Stimulated activated CD4-positive, alpha-beta T cell treated with anti-CD3 and anti-CD28 coated beads, Interleukin-4, amount 100 ng/mL, for 24 hours (primary cell): Measurements from ENCODE around the gene RNF141.

Experiments
- DNase-seq: peaks from one replicate; pipeline ENCODE4 v3.0.0-alpha.2; 2020

The RNF141 gene

DNA sequence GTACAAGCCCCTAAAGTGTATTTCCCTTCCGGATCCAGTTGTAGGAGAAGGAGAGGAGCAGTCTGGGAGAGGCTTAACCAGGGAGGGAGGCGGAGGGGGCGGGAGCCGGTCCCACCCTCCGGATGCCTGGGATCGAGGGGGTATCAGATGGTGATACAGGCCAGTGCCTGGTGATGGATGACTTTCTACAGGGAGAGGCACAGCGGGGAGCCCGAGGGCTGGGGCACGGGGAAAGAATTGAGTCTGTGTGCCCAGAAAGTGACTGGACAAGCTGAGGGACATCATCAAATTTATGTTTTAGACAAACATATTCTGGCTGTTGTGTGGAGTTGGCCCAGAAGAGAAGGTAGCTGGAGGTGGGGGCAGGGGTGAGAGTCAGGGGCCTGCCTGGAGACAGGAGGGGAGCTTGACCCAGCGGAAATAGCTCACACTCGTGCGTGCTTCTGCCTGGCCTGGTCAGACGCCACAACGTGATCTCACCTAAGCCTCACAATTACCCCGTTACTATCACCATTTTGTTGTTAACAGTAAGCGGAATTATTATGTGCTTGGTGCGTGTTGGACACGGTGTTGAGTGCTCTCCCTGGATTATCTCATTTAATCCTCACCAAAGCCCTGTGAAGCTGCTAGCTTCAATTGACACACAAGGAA is 43.5 kb downstream of the RNF141 start:
- DNase-seq = no peak

DNA sequence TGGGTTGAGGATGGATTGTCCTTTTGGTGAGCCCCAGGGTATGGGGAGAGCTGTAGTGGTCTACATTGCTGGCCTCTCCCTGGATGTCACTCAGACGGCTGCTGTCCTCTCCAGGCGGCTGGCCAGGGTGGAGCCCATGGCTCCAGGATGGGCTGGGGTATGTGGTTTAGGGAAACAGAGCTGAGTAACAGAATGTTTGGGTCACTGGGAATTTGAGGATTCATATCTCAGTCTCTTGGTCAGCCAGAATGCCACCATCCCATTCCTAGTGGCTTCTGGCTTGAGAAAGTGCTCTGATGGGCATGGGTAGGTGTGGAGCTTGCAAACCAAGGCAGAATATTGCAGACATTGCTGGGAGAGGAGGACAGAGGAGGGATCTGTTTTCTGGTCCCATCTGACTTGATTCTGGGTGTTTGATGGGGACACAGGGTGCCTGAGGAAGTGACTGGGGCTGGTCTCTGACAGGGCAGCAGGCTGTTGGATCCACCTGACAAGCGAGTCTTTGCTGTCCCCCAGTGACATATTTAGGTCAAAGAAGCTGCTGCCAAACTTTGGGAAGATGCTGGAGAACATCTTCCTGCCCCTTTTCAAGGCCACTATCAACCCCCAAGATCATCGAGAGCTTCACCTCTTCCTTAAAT is 44.6 kb downstream of the RNF141 start:
- no peak for DNase-seq

DNA sequence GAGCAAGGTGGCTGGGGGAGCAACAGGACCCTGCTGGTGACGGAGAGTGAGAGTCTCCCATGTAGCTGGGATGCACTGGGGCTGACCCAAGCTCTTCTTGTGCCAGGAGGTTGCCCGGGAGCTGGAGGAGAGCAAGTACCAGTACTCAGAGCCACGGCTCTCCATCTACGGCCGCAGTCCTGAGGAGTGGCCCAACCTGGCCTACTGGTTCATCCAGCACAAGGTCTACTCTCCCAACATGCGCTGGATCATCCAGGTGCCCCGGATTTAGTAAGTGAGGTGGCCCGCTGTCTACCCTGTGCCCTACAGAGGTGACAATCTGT is 45.6 kb downstream of the RNF141 start:
- DNase-seq = no peak

DNA sequence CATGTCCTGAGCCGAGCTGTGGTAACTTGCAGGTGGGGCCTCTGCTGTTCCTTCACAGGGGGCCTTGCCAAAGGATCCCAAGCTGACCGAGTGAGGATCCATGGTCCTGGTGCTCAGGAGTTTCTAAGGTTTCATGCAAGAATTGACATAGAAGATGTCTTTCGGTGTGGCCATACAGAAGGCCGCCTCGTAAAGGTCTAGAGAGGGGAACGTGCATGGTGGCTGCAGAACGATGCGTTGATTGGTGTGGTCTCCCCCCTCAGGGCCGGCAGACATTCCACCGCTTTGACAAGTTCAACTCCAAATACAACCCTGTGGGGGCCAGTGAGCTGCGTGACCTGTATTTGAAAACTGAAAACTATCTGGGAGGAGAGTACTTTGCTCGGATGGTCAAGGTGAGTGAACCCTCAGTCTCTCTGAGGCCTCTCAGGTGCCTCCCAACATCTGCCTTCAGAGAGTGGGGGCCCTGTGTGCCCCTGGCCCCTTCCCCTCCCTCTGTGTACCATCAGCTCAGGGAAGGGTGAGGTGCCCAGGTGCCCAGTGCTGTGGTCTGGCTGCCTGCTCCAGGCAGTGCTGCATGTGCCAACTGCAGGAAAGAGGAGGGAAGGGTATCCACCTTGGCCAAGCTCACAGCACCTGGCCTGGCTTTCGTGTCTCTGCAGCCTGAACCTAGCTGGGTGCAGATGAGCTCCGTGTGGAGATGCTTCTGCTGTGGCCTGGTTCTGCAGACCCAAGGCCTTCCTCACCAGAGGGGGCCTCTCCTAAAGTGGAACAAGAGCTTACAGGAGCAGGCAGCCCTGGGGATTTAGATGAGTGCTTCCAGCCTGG is 46.1 kb downstream of the RNF141 start:
- no peak for DNase-seq

DNA sequence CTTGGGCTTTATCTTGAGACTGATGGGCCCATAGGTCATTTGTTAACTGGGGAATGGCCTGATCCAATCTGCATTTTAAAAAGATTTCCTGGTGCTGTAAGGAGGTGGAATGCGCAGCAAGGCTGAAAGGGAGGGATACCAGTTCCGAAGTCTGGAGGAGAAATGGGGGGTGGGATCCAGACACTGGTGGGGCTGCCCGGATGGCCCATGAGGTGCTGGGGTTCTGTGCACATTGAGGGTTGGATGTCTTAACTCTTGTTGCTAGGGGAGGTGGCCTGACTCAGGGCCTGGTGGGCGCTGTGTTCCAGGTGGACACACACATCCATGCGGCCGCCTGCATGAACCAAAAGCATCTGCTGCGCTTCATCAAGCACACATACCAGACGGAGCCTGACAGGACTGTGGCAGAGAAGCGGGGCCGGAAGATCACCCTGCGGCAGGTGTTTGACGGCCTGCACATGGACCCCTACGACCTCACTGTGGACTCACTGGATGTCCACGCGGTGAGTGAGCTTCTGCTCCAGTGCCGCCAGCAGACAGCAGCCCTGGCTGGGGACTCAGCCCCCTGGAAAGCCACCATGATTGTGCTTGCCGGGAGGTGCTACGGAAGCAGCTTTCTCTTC is 47.8 kb downstream of the RNF141 start:
- DNase-seq = no peak

DNA sequence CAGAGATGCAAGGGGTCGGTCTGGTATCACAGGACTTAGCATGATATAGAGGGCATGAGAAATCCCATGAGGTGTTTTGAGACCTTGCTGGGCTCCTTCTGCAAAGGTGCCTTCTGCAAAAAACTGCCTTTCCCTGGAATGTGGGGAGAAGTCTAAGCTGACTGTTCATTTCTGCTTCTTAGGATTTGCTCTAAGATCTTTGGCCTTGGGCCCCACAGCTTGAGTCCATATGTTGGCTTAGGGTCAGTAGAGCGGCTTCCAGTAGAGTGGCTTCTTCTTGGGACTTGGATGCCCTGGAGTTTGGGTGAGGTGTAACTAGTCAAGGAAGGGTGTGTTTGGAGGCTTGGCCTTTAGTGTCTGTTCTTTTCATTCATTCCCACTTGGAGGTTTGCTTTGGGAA is 48.9 kb downstream of the RNF141 start:
- no peak for DNase-seq

DNA sequence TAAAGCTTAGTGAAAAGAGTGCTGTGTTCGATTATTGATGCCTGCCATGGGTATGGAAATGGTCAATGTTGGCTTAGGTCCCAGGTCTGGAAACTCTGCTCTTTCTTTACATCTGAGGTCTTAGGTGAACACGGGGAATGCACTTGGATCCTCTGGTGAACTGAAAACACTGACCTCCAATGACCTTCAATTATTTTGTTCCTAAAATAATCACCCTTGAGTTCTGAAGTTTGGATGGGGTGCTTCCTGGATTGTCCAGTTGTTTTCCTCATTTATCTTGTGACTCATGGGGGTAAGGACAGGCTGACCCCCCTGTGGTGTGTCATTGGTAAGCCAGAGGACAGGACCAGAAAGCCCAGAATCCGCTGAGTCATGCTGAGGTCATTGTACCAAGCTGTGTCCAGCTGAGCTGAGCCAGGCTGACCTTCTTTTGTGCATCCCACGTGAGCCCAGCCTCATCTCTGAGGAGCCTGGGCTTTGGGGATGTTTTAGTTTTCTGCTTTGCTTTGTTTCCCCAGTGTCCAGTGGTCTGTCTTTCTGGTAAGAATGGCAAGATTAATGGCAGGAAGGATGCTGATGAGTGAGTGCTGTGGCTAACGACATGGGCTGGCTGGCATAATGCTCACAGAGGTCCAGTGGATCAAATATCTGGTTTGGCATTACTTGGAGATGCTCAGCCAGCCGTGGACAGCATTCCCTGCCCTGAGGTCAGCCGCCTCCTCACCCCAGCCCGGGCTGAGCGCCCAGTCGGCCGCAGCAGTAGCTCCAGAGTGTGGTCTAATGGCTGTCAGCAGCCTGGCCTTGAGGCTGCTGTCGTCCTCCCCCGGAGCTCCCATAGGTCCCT is 50.4 kb downstream of the RNF141 start:
- no peak for DNase-seq

DNA sequence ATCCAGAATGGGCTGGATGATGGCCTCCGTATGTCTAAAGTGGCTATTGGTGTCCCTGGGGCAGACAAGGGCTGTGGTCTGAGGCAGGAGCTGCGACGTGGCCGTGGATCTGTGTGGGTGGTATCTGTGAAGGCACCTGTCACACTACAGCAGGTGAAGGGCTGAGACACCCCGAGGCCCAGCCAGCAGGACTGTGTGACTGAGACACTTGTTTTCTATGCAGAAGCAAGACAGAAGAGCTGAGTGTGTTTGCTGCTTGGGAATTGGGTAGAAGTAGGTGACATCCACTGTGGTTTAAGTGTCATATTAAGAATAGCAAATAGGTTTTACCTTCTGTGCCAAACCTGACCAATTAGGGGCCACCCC is 51.0 kb downstream of the RNF141 start:
- no peak for DNase-seq

DNA sequence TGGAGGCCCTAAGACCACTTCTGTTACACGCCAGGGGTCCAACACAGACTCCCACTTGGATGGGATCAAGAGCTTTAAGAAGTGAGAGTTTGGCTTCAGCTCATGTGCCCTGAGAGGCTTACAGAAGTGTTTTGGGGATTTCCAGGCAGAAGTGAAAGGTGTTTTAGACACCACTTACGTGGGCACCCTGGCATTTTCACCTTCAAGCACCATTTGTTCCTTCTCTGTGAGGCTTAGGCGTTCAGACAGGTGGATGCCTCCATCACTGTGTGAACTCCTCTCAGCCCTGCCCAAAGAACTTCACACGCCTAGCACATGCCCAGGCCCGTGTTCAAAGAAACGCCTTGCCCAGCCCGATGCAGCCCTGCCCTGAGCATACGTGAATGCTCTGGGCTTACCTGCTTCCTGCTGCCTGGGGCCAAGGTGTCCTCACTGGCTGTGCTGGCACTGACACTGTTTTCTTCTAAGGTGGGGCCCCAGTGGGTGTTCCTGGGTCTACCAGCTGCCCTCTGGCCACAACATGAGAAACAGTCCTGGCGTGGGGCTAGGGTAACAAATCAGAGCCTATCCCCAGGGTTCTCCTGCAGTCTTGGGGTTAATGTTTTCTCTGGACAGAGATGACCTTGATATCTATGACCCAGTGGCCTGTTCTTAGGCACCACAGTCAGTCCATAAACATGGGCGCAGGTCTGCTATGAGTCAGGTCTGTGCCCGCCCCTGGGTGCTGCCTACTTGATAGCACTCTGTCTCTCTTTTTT is 51.9 kb downstream of the RNF141 start:
- DNase-seq = no peak

DNA sequence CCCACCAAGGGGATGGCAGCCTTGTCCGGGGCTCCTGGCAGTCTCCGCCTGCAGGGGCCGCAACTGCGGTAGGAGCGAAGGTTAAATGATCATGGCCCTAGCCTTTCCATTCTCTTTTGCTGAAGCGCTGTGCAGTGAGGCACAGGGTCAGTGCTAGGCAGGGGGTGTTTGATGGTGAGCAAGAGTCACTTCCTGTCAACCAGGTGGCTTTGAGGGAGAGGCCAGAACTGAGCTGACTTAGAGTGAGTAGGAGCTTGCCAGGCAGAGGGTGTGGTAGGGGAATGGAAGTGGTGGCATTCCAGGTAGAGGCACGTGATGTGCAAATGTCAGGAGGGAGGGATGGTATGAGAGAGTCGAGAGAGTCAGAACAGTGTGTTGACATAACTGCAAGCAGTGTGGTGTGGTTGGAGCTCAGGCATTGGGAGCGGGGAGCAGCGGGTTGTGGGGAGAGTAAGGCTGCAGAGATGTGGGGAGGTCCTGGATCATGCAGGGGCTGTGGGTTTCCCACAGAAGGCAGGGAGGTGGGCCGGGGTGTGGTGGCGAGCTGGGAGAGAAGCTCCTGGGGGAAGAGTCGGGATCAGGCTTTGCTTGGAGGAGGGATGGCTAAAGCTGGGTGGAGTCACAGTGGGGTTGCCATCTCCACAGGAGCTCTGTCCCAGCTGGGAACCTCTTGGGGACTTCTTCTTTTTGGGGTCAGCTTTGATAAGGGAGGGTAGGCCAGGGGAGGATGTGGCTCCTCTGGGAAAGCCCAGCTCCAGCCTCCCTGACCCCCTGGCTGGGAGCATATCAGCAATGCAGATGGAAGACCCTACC is 52.7 kb downstream of the RNF141 start:
- no peak for DNase-seq

DNA sequence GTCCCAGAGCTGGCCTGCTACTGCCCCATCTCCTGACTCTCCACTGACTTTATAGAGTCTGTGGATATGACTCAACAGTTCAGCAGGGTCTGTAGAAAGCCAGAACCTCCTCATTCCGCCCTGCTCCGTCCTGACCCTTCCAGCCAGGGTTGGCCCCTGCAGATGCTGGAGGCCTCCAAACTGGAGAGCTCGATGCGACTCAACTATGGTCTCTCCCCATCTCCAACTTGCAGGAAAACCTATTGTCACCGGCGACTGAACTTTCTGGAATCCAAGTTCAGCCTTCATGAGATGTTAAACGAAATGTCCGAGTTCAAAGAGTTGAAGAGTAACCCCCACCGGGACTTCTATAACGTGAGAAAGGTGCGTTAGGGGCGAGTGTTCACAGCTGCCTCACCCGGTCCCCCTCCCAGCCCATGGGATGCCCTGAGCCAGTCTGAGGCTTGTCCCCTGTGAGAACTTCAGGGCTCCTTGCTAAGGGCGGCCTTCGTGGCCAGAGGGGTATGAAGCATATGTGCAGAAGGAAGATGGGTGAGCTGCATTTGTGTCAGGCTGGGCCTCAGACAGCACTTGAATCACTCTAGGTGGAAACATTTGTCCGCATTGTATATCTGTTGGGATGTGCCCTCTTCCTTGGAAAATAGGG is 53.9 kb downstream of the RNF141 start:
- no peak for DNase-seq

DNA sequence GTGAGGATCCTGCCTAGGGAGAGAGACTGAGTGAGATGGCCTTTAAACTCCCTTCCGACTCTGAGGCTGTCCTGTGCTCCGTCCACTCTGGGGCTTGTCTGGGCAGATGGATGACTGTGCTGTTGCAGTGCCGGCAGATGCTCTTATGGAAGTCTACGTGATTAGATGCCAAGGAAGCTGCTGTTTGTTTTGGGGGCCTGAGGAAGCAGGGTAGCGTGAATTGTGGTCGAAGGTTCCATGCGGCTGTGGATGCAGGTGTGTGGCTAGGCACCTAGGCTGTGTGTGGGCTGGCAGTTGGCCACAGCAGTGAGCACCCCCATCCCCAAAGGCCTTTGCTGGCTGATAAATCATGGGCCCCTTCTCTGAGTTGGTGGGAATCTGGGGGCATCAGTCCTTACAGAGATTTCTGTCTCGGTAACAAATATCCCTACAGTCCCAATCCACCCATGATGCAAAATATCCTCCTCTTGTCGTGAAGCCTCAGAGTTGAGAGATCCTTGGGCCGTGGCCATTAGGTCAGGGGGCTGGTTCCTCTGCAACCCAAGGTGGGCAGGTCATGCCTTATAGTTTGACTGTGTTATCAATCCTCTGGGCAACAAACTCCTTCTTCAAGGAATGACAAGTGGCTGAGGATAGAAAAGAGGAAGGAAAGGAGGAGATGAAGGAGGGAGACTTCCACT is 54.7 kb downstream of the RNF141 start:
- DNase-seq = no peak

DNA sequence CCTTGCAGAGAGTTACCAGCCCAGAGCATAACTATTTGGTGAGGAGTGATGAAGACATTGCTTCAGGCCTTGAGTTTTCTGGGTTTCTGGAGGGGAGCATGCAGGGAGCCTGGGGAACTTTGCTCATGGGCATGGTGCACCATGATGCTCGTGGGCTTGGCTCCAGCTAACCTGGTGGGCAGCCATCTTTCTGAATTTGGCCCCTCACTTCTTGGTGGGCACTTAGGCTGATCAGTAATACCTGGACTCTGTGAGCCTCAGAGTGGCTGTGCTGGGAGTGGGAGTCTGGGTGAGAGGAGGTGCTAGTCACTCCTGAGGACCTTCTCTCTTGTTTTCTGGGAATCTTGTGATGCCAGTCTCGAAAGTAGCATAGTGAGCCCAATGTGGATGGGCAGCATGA is 55.3 kb downstream of the RNF141 start:
- no peak for DNase-seq

DNA sequence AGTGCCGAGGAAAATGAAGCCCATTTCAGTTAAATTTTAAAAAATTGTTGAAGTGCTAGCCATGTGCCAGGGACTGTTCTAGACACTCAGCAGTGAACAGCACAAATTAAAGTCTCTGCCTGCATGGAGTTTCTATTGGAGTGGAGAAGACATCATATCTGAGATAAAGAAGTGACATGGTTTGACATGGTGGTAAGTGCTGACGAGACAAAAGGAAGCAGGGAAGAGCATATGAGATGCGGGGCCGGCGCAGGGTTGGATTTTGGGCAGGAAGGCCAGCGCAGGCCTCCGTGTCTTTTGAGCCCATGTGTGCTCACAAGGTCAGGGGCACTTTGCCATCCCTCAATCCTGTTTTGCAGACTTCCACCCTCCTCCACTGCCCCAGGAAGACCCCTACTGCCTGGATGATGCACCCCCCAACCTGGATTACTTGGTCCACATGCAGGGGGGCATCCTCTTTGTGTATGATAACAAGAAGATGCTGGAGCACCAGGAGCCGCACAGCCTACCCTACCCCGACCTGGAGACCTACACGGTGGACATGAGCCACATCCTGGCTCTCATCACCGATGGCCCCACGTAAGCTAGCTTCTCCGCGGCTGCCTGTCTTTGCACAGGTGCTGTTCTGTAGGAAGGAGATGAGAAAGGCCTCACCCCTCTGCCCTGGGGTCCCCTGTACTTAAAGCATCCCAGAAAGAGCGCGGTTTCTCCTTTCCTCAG is 56.4 kb downstream of the RNF141 start:
- DNase-seq = no peak

DNA sequence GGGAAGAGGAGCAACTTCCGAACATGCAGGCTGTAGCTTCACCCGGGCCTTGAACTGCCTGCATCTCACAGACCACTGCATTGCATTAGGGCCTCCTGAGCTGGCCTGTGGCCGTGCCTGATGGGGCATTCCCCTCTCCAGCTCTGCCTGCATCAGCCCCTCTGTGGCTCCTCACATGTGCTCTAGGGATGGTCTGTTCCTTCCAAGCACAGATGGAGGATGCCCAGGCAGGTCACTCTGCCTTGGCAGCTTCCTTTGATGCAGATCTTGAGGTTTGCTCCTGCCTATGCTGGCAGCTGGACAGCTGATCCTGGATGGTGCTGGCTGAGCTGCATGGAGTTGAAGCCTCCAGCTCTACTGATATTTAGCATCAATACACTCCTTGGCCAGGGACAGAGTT is 57.4 kb downstream of the RNF141 start:
- DNase-seq = no peak

DNA sequence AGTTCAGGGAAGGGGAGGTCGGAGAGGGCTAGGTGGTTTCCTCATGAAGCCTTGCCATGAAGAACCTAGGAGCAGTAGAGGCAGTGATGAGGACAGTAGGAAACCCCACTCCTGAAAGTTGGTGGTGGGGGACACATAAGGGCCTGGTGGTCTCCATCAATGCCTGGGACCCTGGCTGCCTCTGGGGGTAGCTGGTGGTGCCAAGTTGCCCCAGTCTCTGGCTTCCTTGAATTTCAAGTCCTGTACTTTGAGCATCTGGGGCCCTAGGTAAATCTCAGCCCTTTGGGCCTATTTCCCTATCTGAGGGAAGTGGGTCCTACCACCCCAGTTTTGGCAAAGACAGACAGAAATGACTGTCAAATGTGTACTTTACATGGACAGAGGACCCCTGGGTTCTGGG is 57.8 kb downstream of the RNF141 start:
- no peak for DNase-seq

DNA sequence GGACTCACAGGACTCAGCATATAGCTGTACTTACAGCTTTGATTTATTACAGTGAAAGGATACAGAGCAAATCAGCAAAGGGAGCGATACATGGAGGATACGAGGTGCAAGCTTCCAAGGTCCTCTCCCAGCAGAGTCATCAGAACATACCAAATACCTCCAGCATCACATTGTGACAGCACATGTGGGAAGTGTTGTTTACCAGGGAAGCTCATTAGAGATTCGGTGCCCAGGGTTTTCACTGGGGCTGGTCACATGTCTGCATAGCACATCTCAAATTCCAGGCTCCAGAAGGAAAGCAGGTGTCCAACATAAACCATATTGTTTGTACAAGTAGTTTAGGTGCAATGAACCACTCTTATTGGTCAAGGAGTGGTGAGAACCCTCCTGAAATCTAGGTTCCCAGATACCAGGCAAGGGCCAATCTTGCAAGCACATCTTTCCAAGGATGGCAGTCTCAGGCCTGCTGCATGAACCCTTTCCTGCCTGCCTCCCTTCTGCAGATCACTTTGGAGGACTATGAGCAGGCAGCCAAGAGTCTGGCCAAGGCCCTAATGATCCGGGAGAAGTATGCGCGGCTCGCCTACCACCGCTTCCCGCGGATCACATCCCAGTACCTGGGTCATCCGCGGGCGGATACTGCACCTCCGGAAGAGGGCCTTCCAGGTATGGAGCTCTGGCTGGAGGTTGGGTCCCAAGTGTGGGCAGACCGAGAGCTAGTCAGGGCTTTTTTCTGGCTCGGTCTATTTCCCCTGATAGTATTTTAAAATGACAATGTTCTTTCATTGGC is 59.2 kb downstream of the RNF141 start:
- DNase-seq = no peak

DNA sequence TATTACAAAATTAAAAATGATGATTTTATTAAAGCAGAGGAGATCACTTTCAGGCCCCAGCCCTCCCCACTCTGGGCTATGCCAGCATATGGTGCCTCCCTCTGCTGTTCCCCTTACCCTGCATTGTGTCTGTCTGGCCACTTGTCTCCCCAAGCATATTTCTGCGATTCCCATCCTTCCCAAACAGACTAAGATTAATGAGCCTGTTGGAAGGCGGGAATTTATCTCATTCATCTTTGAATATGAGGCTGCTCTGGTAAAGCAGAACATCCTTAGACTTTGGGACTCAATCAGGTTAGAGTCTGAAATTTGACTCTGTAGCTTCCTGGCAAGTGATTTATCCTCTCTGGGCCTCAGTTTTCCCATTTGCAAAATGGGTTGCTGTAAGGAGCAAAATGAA is 60.2 kb downstream of the RNF141 start:
- DNase-seq = no peak

DNA sequence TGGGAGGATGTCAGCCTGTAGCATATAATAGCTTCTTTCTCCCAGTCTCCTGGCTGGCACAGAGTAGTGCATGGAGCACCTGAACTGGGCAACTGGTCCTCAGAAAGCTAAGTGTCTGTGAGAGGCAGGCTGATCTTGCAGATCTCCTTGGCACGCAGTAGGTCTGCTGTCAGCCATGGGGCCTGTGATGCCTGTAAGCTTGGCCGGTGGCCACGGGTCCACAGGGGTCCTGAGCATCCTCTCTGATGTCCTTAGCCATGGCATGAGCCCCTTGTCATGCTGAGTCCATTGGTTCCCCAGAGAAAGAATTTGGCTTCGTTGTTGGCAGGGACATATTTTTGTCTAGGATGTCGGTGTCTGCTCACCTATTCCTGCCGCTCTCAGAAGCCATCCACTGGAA is 61.0 kb downstream of the RNF141 start:
- no peak for DNase-seq
